Thyroid gland (tissue), 4 donors: Measurements from ENCODE around the gene OLA1. TPM values are rescaled to one million over a fixed set of nuclear protein-coding genes. Genes with fewer than 3 reads are reported as not detected.

Experiments
- DNase-seq, 2 donors: peaks; one replicate each; pipeline ENCODE4 v3.0.0-alpha.2; 2019
- H3K27ac ChIP-seq, 3 donors: fragments of 200-600 bp; sonication (generic); 1 replicate in 2 of 3; 2 replicates in 1 of 3; pipeline ENCODE4 v1.5.1; 2016 to 2019; ENCODE audit warnings: mild to moderate bottlenecking in 1 of 3, moderate library complexity in 1 of 3
- H3K27me3 ChIP-seq: fragments of 200-600 bp; sonication (generic); one replicate; pipeline ENCODE4 v1.5.1; 2019
- H3K36me3 ChIP-seq, 2 donors: fragments of 200-600 bp; sonication (generic); one replicate each; pipeline ENCODE4 v1.5.1; 2016 to 2019
- H3K4me1 ChIP-seq, 2 donors: fragments of 200-600 bp; sonication (generic); one replicate each; pipeline ENCODE4 v1.5.1; 2017 to 2019
- H3K4me3 ChIP-seq, 3 donors: fragments of 200-600 bp; sonication (generic); replicated peaks in 1 of 3; 1 replicate in 2 of 3; 2 replicates in 1 of 3; pipeline ENCODE4 v1.5.1; 2016; ENCODE audit warnings: mild to moderate bottlenecking in 1 of 3
- H3K9me3 ChIP-seq: fragments of 200-600 bp; sonication (generic); one replicate; pipeline ENCODE4 v1.5.1; 2017
- CTCF ChIP-seq, 6 experiments: fragments of 200-600 bp in 3 of 6; fragments of 450-650 bp in 3 of 6; sonication (generic) in 3 of 6; IDR thresholded peaks; one replicate each; pipeline ENCODE4 v1.5.1; 2016 to 2019; ENCODE audit warnings: antibody characterized with exemption in 6 of 6, mild to moderate bottlenecking in 2 of 6, inconsistent platforms in 1 of 6, moderate library complexity in 1 of 6
- POLR2A ChIP-seq, 2 donors: fragments of 450-650 bp; IDR thresholded peaks; one replicate each; pipeline ENCODE4 v1.6.1; 2017; ENCODE audit warnings: antibody characterized with exemption in 2 of 2, mild to moderate bottlenecking in 2 of 2, moderate library complexity in 1 of 2
- WGBS, 2 donors: methylation state at CpG; one replicate each; pipeline ENCODE4 v1.1.5; 2017; 5-methylcytosine and 5-hydroxymethylcytosine counted together
- intact Hi-C: fragments of 100-400 bp; cut with DNase I; formaldehyde crosslinking; loops from one replicate; pipeline ENCODE4 v1.15.1; 2023
- total RNA-seq, 4 donors: library from RNA; depleted of rRNA; stranded (reverse); fragments of >200 nt; gene quantifications; one replicate each; pipeline ENCODE4 v1.2.3, GENCODE V29; 2016

Gene OLA1
- total RNA-seq, 4 donors from 2014 or later = 51.8 to 68.5 (median 53.5) TPM

DNA sequence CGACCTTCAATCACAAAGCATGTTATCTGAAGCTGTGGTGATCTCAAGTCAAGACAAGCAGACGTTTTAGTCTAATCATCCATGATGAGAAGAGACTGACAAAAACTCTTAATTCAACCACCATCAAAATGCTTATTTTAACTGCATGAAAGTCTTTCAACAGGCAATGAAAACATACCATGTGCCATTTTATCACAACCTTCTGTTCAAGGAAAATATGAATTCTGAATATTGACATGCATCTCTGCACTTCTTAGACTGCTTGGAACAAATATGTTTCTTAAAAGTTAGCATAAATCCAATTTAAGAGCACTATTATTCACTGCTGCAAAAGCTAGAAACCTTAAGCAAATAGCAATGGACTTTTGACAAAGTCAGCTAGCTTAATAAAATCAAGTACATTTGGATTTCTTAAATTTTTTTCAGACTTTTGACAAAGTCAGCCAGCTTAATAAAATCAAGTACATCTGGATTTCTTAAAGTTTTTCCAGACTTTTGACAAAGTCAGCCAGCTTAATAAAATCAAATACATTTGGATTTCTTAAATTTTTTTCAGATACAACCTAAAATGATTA is 70.9 kb downstream of the OLA1 start:
- Histone ChIP-seq H3K27me3 (no peaks in the 10 kb centered on the region), H3K4me1 (peaks cover 13 to 24% of the 10 kb centered on the region in 2 donors), H3K4me3 (no peak overlapping the region), H3K36me3 (no peaks in the 10 kb centered on the region), H3K27ac (no peak overlapping the region), H3K9me3 (no peaks in the 10 kb centered on the region)
- intact Hi-C loops = no loop called here
- TF ChIP-seq CTCF (IDR thresholded peaks at IDR 0.05) = no peak
- no peak for TF ChIP-seq POLR2A (IDR thresholded peaks at IDR 0.05)
- WGBS, 2 donors = 59 to 75% methylated on average over 2 of the region's 2 CpGs
- DNase-seq = no peak

- no peak overlapping the region for H3K4me3 ChIP-seq
Observed at GRCh38 chr2:174176898-174177297, 71.4 kb downstream of the OLA1 start.

GRCh38 chr2:174174741-174175140 is 73.6 kb downstream of the OLA1 start:
- H3K9me3 ChIP-seq = no peaks in the 10 kb centered on the region
- TF ChIP-seq CTCF (IDR thresholded peaks at IDR 0.05) = no peak
- WGBS, 2 donors = 95 to 97% methylated on average over 2 of the region's 2 CpGs
- no peak for DNase-seq
- no peak overlapping the region for H3K4me3 ChIP-seq
- no peaks in the 10 kb centered on the region for H3K27me3 ChIP-seq
- no peak overlapping the region for H3K27ac ChIP-seq
- intact Hi-C loops = no loop called here
- H3K36me3 ChIP-seq = no peaks in the 10 kb centered on the region
- peaks cover 3 to 11% of the 10 kb centered on the region in 2 donors for H3K4me1 ChIP-seq

More at GRCh38 chr2:174176898-174177297, 71.4 kb downstream of the OLA1 start:
- intact Hi-C loops = no loop called here
- Histone ChIP-seq H3K4me1 (peaks cover 13 to 24% of the 10 kb centered on the region in 2 donors), H3K9me3 (no peaks in the 10 kb centered on the region), H3K27me3 (no peaks in the 10 kb centered on the region), H3K27ac (no peak overlapping the region), H3K36me3 (no peaks in the 10 kb centered on the region)
- WGBS, 2 donors = 42 to 68% methylated on average over 1 of the region's 1 CpG
- DNase-seq = no peak
- TF ChIP-seq POLR2A (IDR thresholded peaks at IDR 0.05) (no peak), CTCF (IDR thresholded peaks at IDR 0.05) (no peak)

DNA sequence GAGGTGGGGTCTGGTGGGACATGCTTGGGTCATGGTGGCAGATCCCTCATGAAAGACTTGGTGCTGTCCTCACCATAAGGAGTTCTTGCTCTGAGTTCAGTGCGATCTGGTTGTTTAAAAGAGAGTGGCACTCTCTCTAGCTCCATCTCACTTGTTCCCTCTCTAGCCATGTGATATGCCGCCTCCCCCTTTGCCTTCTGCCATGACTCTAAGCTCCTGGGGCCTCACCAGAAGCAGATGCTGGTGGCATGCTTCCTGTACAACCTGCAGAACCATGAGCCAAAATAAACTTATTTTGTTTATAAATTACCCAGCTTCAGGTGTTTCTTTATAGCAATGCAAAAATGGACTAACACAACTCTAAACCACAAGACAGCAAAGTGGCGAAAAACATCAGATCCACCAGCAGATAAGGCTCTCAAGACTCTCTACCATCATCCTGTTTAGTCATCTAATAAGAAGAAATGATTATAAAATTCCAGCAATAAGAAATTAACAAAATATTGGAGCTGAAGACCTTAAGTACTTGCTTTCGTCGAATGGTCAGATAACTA is 75.5 kb downstream of the OLA1 start:
- DNase-seq = no peak
- Histone ChIP-seq H3K27me3 (no peaks in the 10 kb centered on the region), H3K4me1 (peaks cover 0 to 11% of the 10 kb centered on the region in 2 donors), H3K27ac (no peak overlapping the region), H3K9me3 (no peaks in the 10 kb centered on the region), H3K4me3 (no peak overlapping the region), H3K36me3 (no peaks in the 10 kb centered on the region)
- TF ChIP-seq POLR2A (IDR thresholded peaks at IDR 0.05) = no peak
- TF ChIP-seq CTCF (IDR thresholded peaks at IDR 0.05) = no peak
- intact Hi-C loops = no loop called here
- 79 to 95% methylated on average over 5 of the region's 5 CpGs for WGBS, 2 donors

DNA sequence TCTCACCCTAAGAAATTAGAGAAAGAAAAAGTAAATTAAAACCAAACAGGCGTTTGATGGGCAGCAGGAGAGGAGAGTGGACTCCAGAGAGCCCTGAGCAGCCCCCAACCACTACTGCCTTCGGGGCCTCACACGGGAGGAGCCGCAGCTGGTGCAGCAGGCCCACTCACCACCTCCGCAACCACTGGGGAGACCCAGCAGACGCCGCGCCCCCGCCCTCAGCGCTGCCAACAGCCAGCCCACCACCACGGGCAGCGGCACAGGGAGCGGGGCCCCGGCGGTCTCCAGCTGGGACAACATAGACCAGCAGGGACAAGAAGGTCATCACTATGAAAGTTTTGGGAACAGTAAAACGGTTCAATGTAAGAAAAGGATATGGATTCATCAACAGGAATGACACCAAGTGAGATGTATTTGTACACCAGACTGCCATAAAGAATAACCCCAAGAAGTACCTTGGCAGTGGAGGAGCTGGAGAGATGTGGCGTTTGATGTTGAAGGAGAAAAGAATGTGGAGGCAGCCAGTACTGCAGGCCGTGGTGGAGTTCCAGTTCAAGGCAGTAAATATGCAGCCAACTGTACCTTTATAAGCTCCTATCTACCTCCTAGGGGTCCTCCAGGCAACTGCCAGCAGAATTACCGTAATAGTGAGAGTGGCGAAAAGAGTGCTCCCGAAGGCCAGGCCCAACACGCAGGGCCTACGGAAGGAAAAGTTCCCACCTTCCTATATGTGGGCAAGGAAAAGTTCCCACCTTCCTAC is 76.5 kb downstream of the OLA1 start:
- Histone ChIP-seq H3K36me3 (no peaks in the 10 kb centered on the region), H3K27ac (no peak overlapping the region), H3K4me1 (peaks cover 0 to 6% of the 10 kb centered on the region in 2 donors), H3K4me3 (no peak overlapping the region), H3K9me3 (no peaks in the 10 kb centered on the region), H3K27me3 (no peaks in the 10 kb centered on the region)
- TF ChIP-seq CTCF (IDR thresholded peaks at IDR 0.05) = no peak
- no peak for TF ChIP-seq POLR2A (IDR thresholded peaks at IDR 0.05)
- DNase-seq = no peak
- intact Hi-C loops = no loop called here
- 95% methylated on average over 23 of the region's 23 CpGs for WGBS, 2 donors
